ENCODE measurements around the gene PAX3.
"Not testable (repeated sequence)": the region's sequence is repeated elsewhere in the genome, so short reads cannot be mapped to it uniquely, and the experiment has no call there.

The PAX3 gene

DNA sequence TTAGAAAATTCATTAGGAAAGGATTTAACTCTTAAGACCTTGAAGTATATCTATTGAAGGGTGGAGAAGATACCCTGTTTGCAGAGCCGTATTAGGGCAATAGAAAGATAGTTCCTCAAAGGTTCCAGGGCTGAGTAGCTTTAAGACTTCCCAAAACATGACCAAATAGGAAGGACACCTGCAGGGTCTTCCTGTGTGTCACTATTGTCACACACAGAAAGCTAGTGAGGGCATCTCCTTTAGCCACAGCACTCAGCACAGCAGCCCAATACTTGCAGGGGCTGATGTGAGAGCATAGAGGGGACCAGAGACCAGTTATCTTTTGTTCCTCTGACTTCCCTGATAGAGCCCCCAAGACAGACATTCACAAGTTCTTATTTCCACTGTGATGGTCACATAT, 93.7 kb downstream of the PAX3 start:
- DNase-seq, result no peak

GRCh38 chr2:222203041-222203440, 95.8 kb downstream of the PAX3 start:
- no peak for DNase-seq

DNA sequence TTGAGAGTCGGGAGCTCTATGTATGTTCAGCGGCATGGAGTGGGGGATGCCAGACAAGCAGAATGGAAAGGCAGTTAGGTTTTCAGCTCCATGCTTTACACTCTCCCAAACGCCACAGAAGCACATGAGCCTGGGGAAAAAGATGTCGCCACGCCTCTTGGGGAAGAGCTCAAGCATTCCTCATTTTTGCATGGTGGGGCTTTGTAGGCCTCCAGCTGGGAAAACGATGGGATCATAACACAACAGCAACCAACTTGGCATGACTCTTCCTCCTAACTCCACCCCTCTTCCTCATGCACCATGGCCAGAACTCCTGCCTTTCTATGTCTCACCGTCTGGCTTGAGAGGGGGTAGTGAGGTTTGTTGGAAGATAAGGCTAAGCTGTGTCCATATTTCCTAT, 102.6 kb downstream of the PAX3 start:
- DNase-seq, result no peak

GRCh38 chr2:222194669-222195068, 104.1 kb downstream of the PAX3 start:
- DNase-seq, result no peak

DNA sequence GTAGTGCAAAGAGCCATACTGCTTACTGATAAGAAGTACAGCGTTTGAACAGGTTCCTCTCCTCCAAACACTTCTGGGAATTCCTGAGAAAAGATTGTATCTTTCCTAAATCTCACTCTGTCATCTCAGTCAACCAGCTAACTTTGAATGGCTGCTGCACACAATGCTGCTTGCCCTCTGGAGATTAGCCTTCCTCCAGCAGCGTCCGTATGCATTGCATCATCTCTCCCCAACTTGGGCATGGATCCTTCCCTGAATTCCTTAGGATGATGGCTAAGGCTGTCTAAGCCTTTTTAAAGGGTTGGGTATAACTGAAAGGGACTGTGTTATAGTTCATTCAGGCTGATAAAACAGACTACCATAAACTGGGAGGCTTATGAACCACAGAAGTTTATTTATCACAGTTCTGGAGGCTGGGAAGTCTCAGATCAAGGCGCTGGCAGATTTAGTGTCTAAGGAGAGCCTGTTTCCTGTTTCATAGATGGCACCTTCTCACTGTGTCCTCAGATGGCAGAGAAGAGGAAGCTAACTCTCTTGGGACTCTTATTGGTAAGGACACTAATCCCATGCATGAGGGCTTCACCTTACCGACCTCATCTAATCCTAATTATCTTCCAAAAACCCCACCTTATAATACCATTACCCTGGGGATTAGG, 105.3 kb downstream of the PAX3 start:
- DNase-seq, result no peak

- no peak for DNase-seq
These were observed 118.2 kb downstream of the PAX3 start for GRCh38 chr2:222180619-222181018.

- DNase-seq, result no peak
These were observed 119.2 kb downstream of the PAX3 start for GRCh38 chr2:222179592-222179991.

DNA sequence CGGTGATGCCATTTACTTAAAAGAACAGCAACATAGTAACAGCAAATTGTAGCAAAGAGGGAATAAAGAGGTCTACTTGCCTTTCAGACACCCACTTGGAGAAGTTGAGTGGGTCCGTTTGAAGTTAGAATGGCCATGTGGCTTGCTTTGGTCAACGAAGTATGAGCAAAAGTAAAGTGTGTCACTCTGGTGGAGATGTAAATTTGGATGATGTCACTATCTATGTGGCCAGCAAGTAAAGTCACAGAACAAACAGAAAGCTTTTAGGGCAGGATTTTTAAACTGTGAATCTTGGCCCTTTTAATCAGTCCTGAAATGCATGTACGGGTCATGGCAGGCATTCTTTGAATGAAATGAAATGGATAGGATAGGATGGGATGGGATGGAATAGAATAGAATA, 120.3 kb downstream of the PAX3 start:
- DNase-seq, result no peak

DNA sequence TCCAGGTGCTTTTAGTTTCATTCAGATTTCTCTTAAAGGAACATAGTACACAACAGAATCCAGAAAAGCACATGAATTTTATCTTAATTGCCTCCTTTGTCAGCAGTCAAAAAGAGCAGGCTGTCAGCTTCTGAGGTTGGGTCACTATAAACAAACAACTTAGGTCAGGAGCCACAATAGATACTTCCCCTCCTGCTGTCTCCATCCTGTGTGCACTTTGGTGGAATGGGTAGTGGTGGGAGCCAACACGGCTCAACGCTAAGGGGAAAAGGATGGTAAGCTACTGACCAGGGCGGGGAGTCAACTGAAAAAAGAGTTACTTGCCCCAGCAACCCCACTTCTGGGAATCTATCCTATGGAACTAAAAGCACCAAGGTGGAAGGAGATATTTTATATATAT, 121.9 kb downstream of the PAX3 start:
- DNase-seq, result no peak

DNA sequence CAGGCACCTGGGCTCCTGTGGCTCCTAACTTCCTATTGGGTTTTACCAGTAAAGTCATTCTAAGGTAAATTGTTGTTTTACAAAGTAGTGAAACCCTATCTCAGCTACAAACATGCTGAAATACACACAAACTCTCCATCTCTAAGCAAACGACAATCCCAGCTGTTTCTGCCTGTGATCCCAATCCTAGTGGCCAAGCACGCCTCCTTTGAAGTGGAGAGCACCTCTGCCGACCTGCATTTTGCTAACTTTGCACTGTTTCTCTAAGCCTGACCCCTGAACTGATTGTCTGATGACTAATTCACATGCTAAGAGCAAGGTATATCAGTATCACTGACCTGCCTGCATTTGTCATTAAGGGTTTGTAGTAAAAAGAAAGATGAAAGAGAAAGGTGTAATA, 124.3 kb downstream of the PAX3 start:
- no peak for DNase-seq

- DNase-seq, result no peak
These were observed 129.5 kb downstream of the PAX3 start for GRCh38 chr2:222169346-222169745.

DNA sequence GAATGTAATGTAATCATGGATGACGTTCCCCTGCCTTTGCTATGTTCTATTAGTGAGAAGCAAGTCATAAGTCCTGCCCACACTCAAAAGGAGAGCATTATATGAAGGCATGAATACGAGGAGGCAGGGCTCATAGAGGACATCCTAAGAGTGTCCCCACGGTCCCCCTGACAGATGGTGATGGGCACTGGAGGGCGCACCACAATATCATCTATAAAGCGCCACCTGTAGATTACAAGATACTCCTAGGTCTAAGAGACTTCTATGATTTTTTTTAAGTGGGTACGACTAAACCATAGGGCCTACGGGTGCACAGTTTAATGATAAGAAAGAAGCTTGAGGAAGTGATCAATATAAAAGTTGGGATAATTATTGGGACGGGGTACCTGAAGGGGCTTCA, 131.0 kb downstream of the PAX3 start:
- no peak for DNase-seq

- DNase-seq, result no peak
These were observed 137.9 kb downstream of the PAX3 start for GRCh38 chr2:222160944-222161343.

DNA sequence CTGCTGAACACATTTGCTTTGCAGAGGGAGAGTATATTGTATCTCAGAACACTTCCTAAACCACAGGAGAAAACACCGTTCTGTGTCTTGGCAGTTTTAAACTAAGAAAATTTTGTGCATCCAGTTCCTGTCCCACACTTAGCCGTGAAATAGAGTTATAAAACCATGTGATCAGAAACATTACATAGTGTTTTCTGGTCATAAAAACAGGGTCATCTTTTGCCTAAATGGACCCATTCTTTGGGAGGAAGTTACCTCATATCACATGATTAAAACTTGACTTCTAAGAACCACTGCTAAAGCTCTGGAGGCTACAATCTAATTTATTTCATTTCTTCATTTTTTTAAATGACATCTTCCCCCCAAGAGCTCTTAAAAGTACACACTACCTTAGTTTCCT, 138.7 kb downstream of the PAX3 start:
- DNase-seq, result no peak

DNA sequence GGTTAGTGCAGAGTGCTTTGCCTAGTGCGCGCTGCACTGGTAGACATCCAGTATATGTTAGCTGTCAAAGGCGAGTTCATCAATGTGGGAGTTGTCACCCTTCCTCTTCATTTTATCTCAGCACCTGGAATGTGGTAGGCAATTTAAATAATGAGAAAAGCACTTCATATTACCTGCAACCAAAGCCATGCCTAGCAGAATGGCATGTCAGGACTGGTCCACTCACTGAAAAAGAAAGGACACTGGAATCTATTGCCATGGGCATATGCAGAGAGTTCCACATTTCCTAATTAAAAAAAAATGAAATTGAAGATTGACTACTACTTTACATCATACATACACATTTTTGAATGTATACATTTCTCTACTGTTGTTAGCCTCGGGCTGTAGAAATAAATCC, 139.6 kb downstream of the PAX3 start:
- DNase-seq, result no peak

GRCh38 chr2:222155003-222155664, 143.7 kb downstream of the PAX3 start:
- not testable (repeated sequence) for DNase-seq
